Activated CD4-positive, alpha-beta T cell treated with anti-CD3 and anti-CD28 coated beads, Interleukin-2, amount 10 ng/mL, durations not matched to agents 7 days and 5 days (primary cell): ENCODE data around the gene PODXL2. TPM values are rescaled to one million over a fixed set of nuclear protein-coding genes. Genes with fewer than 3 reads are reported as not detected.
A peak's percentile ranks its signal among the peaks of the same experiment; 100 is the strongest.

Source experiments
- CTCF ChIA-PET: fragments of 350-600 bp; sonication (Branson Sonifier 250); formaldehyde crosslinking; loops from one replicate; lab custom pipeline; 2021; ENCODE audit warnings: antibody characterized with exemption; lab: Charles Lee
- POLR2A ChIA-PET: fragments of 350-600 bp; sonication (Branson Sonifier 250); formaldehyde crosslinking; loops from one replicate; lab custom pipeline; 2021; ENCODE audit warnings: antibody characterized with exemption; lab: Charles Lee
- DNase-seq: peaks from one replicate; pipeline ENCODE4 v3.0.0-alpha.2; 2020
- H3K27ac Mint-ChIP-seq: one replicate; pipeline ENCODE4 v1.8.0; 2021; ENCODE audit warnings: mild to moderate bottlenecking, moderate library complexity, mixed read lengths
- H3K27me3 Mint-ChIP-seq: one replicate; pipeline ENCODE4 v1.8.0; 2021; ENCODE audit warnings: mixed read lengths
- H3K36me3 Mint-ChIP-seq: one replicate; pipeline ENCODE4 v1.8.0; 2021; ENCODE audit warnings: low read depth, mixed read lengths
- H3K4me1 Mint-ChIP-seq: one replicate; pipeline ENCODE4 v1.8.0; 2021; ENCODE audit warnings: mixed read lengths
- H3K4me3 Mint-ChIP-seq: one replicate; pipeline ENCODE4 v1.8.0; 2021; ENCODE audit warnings: mild to moderate bottlenecking, moderate library complexity, mixed read lengths
- H3K9me3 Mint-ChIP-seq: one replicate; pipeline ENCODE4 v1.8.0; 2021; ENCODE audit warnings: mixed read lengths
- microRNA-seq: library from miRNA; unstranded; fragments of <30 nt; microRNA quantifications from one replicate; pipeline ENCODE4 v1.2.0, GENCODE V29; 2021; ENCODE audit warnings: borderline microRNAs expressed, borderline replicate concordance
- total RNA-seq, 2 experiments: library from RNA; stranded (reverse); gene quantifications; one replicate each; pipeline ENCODE4 v1.2.3, GENCODE V29; 2021

PODXL2 gene
- total RNA-seq, 2 experiments from 2014 or later: 2.7 to 2.9 TPM

GRCh38 chr3:127717357-127718244 is 88.6 kb downstream of the PODXL2 start:
- no peaks in the 10 kb centered on the region for H3K4me1 Mint-ChIP-seq
- no peaks in the 10 kb centered on the region for H3K27me3 Mint-ChIP-seq
- no peak for DNase-seq
- no peak overlapping the region for H3K27ac Mint-ChIP-seq
- H3K4me3 Mint-ChIP-seq: no peak overlapping the region
- H3K9me3 Mint-ChIP-seq: no peaks in the 10 kb centered on the region
- ChIA-PET POLR2A (no interaction called here), CTCF (no interaction called here)
- no peaks in the 10 kb centered on the region for H3K36me3 Mint-ChIP-seq

GRCh38 chr3:127718245-127718915 is 89.4 kb downstream of the PODXL2 start:
- Mint-ChIP-seq H3K27me3 (no peaks in the 10 kb centered on the region), H3K4me1 (no peaks in the 10 kb centered on the region), H3K9me3 (no peaks in the 10 kb centered on the region), H3K36me3 (no peaks in the 10 kb centered on the region), H3K27ac (no peak overlapping the region), H3K4me3 (no peak overlapping the region)
- DNase-seq: no peak
- ChIA-PET CTCF (no interaction called here), POLR2A (no interaction called here)

- no peaks in the 10 kb centered on the region for H3K36me3 Mint-ChIP-seq
- no peak overlapping the region for H3K27ac Mint-ChIP-seq
- no peaks in the 10 kb centered on the region for H3K9me3 Mint-ChIP-seq
- no peak overlapping the region for H3K4me3 Mint-ChIP-seq
- ChIA-PET CTCF (no interaction called here), POLR2A (no interaction called here)
- no peak for DNase-seq
- no peaks in the 10 kb centered on the region for H3K4me1 Mint-ChIP-seq
- H3K27me3 Mint-ChIP-seq: no peaks in the 10 kb centered on the region
These were observed 89.9 kb downstream of the PODXL2 start for GRCh38 chr3:127718916-127719290.

GRCh38 chr3:127719369-127719768 is 90.4 kb downstream of the PODXL2 start:
- H3K4me1 Mint-ChIP-seq: no peaks in the 10 kb centered on the region
- CTCF ChIA-PET: no interaction called here
- H3K27ac Mint-ChIP-seq: no peak overlapping the region
- no peaks in the 10 kb centered on the region for H3K9me3 Mint-ChIP-seq
- DNase-seq: no peak
- no peaks in the 10 kb centered on the region for H3K27me3 Mint-ChIP-seq
- H3K4me3 Mint-ChIP-seq: no peak overlapping the region
- POLR2A ChIA-PET: no interaction called here
- H3K36me3 Mint-ChIP-seq: no peaks in the 10 kb centered on the region

- no peaks in the 10 kb centered on the region for H3K9me3 Mint-ChIP-seq
- POLR2A ChIA-PET: no interaction called here
These were observed 91.3 kb downstream of the PODXL2 start for GRCh38 chr3:127720161-127720823.

GRCh38 chr3:127720985-127721935 is 92.3 kb downstream of the PODXL2 start:
- Mint-ChIP-seq H3K27ac (no peak overlapping the region), H3K27me3 (peaks cover 5% of the 10 kb centered on the region), H3K9me3 (no peaks in the 10 kb centered on the region), H3K4me3 (no peak overlapping the region), H3K4me1 (no peaks in the 10 kb centered on the region), H3K36me3 (no peaks in the 10 kb centered on the region)
- no peak for DNase-seq
- CTCF ChIA-PET: interaction anchor here (0.9 kb wide), 1 partner anchor 22 kb away, joined by 3 read pairs; no protein-coding TSS in a partner anchor
- POLR2A ChIA-PET: no interaction called here

More at GRCh38 chr3:127720161-127720823, 91.3 kb downstream of the PODXL2 start:
- Mint-ChIP-seq H3K27ac (no peak overlapping the region), H3K4me1 (no peaks in the 10 kb centered on the region), H3K27me3 (peaks cover 3% of the 10 kb centered on the region), H3K4me3 (no peak overlapping the region), H3K36me3 (no peaks in the 10 kb centered on the region)
- CTCF ChIA-PET: no interaction called here
- DNase-seq: no peak

GRCh38 chr3:127722091-127722784 is 93.3 kb downstream of the PODXL2 start:
- H3K9me3 Mint-ChIP-seq: no peaks in the 10 kb centered on the region
- no peaks in the 10 kb centered on the region for H3K36me3 Mint-ChIP-seq
- CTCF ChIA-PET: interaction anchor here (1.2 kb wide), 1 partner anchor 69 kb away, joined by 3 read pairs; no protein-coding TSS in a partner anchor

More at GRCh38 chr3:127722091-127722784, 93.3 kb downstream of the PODXL2 start:
- POLR2A ChIA-PET: no interaction called here
- peaks cover 5% of the 10 kb centered on the region for H3K27me3 Mint-ChIP-seq
- H3K27ac Mint-ChIP-seq: no peak overlapping the region
- no peaks in the 10 kb centered on the region for H3K4me1 Mint-ChIP-seq
- H3K4me3 Mint-ChIP-seq: no peak overlapping the region
- DNase-seq: no peak

Small RNA genes lying within 50 kb of the gene (microRNA-seq; reads per million reads assigned to microRNA genes)
- 3.0 reads per million, percentile 15 among the genes with 10 or more reads in this experiment for gene MIR7976

Other genes starting within 250 kb of the PODXL2 start
- 10 to 100 TPM; 27.1 to 30.6 TPM for gene TPRA1, start 38.5 kb upstream of the PODXL2 start, total RNA-seq
- 100 to 1,000 TPM; 127 to 131 TPM for gene MCM2, start 30.8 kb upstream of the PODXL2 start, total RNA-seq
- 10 to 100 TPM; 24.3 to 29.5 TPM for gene ABTB1, start 43.8 kb downstream of the PODXL2 start, total RNA-seq
- under 1 TPM; 0.10 to 0.25 TPM for gene MGLL, start 193.3 kb downstream of the PODXL2 start, total RNA-seq